HL-60/S4 (cell line): ENCODE results near the gene PDE4B.

Experiments used
- in situ Hi-C: fragments of 300-500 bp; cut with MboI; formaldehyde crosslinking; loops from 2 replicates; pipeline ENCODE4 v1.14.3; 2022; ENCODE audit warnings: low sequenced_read_pairs

Gene PDE4B

DNA sequence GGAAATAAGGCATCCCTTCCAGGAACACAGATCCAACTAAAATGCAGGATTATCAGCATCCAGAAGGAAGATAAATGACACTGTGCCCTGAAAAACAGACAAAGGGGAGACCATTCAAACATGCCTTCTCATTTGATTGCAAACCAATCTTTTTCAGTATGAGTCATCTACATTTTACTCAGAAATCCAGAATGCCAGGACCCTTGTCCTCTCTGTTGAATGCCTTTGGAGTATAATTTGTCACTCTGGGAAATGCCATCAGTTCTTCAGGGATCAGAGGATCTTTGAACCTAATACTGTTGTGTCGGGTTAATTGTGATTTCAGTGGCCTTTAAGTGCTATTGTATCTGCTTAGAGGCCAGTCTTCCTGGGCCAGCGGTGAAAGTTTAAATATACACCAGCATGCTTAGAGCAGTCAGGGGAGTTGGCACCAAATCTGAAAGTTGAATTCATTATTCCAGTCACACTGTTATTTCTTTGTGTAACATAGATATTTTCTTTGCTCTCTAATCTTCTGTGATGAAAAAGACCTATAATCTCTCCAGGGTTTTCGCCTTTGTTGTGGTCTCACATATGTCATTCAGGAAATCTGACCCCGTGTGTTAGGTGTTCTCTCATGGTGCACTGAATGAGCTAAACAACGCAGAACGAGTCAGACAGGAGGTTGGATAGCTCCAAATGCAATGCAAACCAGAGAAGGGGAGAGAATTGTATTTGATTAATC lies 376.4 kb downstream of the PDE4B start:
- in situ Hi-C loops = no loop called here

DNA sequence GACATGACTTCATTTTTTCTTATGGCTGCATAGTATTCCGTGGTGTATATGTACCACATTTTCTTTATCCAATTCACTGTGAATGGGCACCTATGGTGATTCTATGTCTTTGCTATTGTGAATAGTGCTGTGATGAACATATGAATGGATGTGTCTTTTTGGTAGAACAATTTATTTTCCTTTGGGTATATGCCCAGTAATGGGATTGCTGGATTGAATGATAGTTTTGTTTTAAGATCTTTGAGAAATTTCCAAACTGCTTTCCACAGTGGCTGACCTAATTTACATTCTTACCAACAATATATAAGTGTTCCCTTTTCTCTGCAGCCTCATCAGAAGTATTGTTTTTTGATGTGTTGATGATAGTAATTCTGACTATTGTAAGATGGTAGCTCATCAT lies 379.6 kb downstream of the PDE4B start:
- in situ Hi-C loops = no loop called here

DNA sequence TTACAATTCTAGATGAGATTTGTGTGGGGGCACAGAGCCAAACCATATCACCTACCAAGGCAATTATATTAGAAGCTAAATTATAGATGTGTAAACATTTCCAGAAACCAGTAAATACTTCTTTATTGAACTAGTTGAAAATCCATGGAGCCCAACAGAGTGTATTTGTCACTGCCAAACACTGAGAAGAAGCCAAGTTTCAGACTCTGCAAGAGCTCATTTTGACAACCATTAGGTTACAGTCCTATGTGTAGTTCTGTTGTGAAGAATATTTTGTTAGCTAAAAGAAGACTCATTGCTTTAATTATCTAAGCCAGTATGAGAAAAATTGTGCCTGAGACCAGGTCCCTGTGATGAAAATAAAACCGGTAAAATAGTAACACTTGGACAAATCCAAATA lies 382.4 kb downstream of the PDE4B start:
- in situ Hi-C loops = no loop called here

DNA sequence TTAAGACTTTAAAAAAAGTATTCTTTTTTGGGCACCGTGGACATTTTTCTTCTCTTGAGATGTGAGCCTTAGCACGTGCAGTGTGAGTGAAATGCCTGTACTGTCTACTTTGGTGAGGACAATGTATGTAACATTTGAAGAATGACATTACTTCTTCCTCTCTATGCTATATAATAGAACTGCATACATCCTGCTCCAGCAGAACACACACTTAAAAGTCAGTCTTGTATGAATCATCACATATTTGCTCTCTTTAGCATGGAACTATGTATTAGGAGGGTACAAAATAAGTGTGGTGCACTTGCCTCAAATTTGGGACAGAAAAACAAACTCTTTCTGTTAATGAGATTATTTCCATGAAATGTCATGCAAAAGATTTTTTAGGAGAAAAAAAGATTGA lies 382.9 kb downstream of the PDE4B start:
- in situ Hi-C loops = no loop called here

DNA sequence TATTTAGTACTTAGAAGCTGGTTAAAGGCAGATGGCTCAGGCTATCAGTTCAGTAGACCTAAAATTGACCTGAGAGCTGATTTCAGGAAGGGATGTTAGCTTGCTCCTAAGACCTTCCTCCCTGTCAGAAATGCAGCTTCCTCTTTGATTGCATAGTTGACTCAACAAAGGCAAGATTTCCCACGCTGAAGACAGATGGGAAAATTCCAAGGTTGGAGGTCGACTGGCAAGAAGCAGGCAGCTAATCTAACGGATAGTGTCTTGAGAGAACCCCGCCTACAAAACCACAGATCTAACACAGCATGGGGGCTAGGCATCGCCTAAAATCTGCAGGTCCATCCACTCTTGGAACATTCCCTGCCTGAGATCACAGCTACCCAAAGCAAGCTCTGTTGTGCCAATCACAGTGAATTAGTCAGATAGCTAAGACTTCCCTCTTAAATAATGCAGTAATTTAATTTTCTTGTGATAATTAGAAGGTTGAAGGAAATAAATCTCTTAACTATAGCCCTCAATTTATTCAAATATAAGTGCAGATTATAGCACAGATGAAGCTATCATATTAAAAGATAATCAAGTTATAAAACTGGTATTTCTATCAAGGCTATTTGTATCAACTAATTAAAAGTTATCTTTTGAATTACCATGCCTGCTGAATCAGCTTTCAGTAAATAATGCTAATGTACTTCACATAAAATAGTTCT lies 383.5 kb downstream of the PDE4B start:
- in situ Hi-C loops = no loop called here

DNA sequence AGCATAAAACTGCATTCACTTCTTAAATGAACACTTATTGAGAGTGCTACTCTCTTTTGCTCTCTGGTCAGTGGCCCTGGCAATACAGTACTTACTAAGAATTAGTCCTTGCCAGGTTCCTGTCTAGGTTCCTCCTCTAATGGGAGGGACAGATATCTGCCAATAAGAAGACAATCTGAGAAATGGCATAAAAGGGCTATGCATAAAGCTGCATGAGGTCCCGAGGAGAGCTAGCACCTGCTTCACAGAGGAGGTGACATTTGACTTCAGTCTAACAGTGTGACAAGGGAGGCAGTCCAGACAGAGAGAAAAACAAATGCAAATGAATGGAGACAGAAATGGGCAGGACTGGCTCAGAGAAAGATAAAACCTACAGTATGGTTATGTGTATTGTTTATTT lies 384.1 kb downstream of the PDE4B start:
- in situ Hi-C loops = no loop called here

DNA sequence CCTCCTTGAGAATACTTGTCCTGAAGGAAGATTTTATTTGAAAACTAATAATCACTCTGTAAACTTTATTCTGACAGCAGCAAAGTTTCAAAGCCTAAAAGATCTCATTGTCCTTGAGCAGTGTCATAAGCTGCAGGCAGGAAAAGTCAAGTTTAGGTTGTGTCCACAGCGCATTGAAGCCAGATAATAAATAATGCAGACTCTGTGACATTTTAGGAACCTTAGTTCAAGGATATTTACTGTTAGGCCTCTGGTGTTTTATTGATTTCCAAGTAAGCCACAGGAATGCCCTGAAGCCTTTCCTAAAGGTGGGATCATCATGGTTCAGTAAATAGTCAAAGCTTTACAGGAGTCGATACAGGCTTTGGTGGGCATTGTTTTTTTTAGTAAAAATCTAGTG lies 384.8 kb downstream of the PDE4B start:
- in situ Hi-C loops = no loop called here

DNA sequence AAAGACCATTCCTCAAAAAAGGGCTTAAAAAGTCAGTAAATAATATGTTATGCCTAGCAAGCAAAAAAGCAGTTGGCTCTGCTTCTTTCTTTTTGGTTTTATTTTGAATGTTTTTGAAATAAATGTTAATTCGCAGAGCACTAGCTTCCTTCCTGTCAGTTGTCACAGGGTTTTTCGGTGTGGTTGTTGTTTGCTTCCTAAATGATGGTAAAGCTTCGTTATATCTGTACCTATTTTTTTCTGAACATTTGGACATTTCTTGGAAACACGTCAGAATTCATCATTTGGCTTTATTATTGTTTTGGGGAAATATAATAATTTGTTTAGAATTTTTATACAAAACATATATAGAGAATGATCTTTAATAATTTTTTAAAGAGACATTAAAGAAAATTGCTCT lies 389.3 kb downstream of the PDE4B start:
- in situ Hi-C loops = no loop called here

DNA sequence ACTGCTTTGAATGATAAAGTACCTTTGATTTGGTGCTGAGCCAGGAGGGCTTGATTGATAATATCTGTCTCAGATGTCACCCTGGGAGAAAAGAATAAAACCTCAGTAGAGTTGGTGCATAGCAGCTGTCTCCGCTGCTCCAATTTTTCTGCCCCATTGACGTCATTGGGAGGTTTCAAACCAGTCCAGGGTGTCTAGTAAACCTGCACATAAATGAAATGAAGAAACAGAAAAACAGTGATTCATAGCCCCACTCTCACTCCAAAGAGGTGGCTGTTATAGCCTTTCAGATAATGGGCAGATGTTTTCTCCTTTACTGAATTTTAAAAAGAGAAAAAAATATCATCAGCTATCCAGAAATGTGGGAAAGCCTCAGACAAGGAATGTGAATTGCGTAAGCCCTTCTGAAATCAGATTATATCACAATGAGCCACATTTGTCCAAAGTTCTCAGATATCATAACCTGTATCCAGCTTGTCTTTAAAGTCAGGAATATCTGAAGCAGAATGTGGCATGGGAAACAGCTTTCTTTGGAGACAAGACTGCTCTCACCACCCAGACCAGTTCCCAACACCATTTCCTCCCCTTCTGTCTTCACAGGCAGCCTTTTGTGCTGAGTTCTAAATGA lies 390.0 kb downstream of the PDE4B start:
- in situ Hi-C loops = no loop called here

DNA sequence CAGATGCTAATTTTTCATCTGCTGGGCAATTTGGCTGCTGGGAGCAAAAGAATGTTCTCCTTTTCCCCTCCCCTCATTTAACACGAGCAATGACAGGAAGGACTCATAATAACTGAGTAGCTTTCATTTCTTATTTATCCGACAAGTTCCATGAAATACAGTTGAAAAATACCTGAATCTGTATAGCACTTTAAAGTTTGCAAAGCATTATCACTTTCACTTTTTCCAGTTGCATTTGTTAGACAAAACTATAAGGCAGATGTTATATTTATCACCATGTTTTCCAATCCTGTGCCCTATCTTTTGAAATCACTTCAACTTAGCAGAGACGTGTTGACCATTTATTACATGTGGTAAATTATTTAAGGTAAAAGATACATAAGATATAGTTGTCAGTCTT lies 390.7 kb downstream of the PDE4B start:
- in situ Hi-C loops = no loop called here

DNA sequence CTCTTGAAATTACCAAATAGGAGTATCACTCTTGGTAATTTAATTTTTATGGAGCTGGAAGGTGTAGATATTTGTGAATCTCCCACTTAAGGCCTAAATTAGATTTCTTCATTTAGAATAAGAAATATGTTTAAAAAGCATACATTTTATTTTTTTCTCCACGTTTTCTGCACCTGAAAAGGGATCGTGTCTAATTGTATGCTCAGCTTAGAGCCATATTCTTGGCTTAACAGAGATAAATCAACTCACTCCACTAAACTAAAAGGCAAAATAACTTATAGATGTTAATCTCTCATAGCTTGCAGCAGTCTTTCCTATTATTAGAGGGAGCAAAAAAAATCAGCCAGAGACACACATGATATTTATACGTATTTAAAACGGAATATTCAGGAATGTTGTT lies 404.4 kb downstream of the PDE4B start:
- in situ Hi-C loops = no loop called here

DNA sequence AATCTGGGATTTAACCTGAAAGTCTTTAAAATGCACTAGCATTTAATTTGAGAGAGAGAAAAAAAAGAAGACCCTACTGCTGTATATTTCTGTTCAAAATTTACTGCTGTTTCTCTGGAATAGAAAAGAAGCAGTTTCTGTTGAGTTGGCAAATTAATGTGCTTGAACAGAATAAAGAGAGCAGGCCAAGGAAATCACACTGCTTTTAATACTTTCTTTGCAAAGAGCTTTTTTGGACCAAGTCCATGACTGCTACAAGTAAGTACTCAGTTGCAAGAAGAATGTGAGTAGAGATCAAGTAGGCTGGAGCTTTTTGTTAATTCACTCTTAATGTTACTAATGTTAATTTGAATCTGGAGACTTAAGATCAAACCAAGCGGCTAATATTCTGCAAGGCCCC lies 405.1 kb downstream of the PDE4B start:
- in situ Hi-C loops = no loop called here

DNA sequence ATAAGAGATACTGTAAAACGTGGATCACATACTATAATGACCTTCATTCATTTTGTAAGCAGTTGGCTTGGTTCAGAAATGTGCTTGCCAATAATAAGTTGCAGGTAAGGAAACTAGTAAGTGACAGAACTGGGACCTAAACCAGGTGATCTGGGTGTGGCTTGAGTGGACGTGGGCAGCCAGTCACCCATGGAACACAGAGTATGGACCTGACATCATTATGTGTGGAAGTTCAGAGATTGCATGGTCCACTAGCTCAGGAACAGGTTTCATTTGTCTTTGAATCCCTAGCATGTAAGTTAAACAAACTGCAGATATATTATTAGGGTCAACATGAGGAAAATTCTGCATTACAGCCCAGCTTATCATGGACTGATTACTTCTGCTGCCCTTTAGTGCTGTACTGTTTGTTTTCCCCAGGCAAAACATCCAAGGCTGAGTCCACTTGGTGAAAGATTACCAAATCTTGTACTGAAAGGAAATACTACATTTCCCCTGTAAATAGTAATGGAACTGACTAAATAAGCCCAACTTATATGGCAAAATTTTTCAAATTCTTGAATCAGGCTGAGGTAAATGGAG lies 414.0 kb downstream of the PDE4B start:
- in situ Hi-C loops = no loop called here

DNA sequence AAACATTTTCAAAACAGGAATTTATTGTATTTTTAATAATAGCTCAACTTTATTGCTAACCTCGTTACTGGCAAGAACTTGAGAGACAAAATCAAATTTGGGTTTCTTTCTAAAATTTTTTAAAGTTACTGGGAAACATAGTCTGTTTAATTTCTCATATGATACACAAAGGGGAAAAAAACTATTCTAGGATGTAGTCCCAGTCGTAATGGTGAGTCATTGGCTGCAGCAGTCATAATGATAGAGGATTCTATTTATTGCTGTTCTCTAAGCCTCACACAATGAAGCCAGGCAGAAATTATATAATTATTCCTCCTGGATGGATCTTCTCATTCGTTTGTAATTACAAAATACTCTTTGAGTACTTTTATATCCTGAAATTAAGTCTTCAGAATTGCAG lies 414.8 kb downstream of the PDE4B start:
- in situ Hi-C loops = no loop called here

DNA sequence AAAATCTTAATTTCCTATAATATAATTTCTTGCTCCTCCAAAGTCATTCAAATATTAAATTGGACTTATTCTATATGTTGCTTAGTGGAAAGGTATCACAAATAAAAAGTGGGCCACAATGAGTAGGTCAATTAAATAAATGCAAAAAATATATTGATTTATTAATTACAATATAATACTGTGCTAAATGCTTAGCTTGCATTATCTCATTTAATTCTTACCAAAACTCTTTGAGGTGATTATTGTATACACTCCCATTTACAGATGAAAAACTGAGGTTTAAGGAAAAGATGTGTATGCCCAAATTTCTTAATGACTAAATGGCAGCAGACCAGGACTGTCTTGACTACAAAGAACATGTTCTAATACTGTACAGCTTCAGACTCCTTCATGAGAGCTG lies 415.9 kb downstream of the PDE4B start:
- in situ Hi-C loops = no loop called here

DNA sequence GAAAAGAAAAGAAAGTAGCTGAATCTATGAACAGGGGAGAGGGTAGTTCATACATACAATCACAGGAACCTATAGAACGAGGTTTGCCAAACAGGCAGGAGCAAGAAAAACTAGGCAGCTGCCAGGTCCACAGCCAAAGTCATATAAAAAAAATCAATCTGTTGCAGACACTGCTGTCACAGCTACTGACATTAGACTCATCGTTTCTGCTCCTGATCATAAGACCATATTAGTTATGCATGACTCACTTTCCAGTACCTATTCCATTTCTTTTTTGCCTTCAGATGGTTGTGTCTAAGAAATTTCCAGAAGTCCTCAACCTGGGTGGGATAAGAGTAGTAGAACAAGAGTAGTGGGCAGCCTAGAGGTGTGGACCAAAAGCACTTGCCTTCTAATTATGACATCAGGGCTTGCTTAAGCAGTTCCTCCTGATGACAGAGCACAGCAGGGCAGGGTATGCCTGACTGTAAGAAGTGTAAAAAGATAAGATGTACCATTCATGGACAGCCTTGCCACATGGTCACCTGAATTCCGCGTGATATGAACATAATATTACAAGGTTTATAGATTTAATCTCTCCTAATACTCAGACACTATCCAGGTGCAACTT lies 418.0 kb downstream of the PDE4B start:
- in situ Hi-C loops = no loop called here

DNA sequence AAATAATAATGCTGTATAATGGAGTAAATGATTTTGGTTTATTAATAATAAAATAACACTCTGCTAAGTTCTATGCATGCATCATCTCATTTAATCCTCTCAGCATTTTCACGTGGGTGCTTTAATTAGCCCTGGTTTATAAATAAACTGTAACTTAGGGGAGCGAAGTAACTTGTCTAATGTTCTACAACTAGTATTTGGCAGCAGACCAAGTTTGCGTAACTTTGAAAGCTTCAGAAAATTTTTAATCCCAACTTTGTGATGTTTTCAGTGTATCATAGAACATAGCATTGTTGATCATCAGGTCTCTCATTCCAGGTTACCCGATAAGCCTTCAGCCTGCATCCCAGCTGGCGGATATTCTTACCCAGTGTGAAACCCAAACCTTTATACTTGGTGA lies 418.8 kb downstream of the PDE4B start:
- in situ Hi-C loops = no loop called here

DNA sequence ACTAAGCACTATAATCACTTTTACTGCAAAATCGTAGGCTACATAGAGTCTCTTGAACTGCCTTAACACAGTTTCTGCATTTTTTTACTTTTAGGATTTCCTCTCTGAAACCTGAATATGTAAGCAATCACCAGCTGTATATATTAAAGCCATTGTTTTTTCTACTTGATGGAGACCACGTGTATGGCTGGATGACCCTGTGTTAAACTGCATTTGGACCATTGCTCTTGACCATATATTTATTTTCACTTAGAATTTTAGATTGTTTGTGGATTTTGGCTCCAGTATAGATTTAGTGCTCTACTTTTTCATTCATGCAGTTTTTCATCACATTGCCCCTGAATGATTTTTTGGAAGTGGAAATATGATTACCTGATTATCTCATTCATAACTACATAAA lies 420.8 kb downstream of the PDE4B start:
- in situ Hi-C loops = no loop called here

DNA sequence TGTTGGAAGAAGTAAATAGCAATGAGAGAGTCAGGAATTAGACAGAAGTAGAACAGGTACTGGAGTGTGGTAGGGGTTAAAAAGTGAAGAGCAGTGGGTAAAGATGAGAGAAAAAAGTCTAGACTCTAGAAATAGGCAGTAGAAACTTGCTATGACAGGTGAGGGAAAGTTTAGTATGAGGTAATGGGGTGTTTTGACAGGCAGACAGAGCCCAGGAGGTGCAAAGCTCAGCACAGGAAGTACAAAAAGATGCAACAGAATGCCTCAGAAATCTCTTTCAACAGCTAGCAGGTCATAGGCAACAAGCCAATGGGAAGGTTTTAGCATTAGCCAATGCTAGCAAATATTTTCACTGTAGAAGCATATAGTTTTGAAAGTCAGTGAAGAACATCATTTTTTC lies 422.2 kb downstream of the PDE4B start:
- in situ Hi-C loops = no loop called here

DNA sequence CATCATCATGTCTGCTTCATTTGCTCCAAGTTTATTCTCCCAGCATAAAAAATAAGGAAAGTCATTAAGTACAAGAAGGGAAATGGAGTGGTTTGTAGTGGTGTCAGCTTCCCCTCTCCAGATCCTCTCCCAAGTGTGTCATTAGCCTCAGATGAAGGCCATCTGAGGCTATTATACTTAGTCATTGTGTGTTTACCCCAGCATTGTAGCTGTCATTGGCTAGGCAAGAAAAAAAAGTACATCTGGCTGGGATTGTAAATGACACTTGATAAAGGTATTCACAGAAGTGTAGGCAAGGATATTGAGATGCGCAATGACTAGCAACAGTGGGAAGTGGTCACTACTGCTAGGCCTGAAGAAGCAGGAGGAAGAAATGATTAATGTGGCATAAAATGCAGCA lies 424.3 kb downstream of the PDE4B start:
- in situ Hi-C loops = no loop called here

DNA sequence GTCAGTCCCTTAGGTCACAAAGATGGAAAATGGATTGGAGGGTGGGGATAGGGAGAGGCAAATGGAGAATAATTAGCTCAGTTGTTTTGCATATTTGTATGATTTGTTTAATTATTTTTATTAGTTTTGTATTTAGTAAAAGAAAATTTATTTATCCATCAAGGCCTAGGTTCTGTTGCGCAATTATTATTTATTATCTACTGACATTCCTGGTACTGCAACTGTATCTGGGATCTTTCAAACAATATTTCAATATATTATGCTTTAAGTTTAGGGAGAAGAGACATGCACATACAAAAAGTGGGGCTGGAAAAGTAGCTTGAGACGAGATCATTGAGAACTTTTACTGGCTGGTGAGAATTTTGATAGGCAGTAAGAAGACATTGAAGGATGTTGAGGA lies 424.9 kb downstream of the PDE4B start:
- in situ Hi-C loops = no loop called here

DNA sequence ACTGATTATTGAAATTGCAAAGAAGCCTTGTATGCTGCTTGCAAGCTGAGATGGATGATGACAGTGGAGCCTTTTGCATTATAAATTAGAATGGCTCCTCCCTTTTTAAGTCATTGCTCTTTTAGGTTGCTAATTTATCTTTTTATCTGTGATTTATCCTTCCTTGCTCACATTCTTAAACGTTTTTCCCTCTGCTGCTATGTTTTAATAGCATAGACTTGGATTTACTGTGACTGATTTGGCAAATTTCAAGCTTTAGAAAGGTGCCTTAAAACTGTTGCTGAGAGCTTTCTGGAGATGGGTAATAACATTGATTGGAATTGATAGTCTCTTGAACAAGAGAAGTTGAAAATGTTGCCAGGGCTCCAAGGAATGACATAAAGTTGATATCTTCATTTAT lies 427.8 kb downstream of the PDE4B start:
- in situ Hi-C loops = no loop called here
